Immature natural killer cell (primary cell): ENCODE measurements around the gene RARB. TPM values are rescaled to one million over a fixed set of nuclear protein-coding genes. Genes with fewer than 3 reads are reported as not detected.

ENCODE experiments used
- DNase-seq, 3 donors: peaks; one replicate each; pipeline ENCODE4 v3.0.0; 2022; ENCODE audit warnings: mixed read lengths in 1 of 3
- H3K27ac Mint-ChIP-seq, 6 donors: one replicate each; pipeline ENCODE4 v1.8.0; 2020; ENCODE audit warnings: mixed read lengths in 6 of 6, mild to moderate bottlenecking in 5 of 6, inconsistent platforms in 4 of 6, moderate library complexity in 3 of 6
- H3K27me3 Mint-ChIP-seq, 3 donors: one replicate each; pipeline ENCODE4 v1.8.0; 2020 to 2021; ENCODE audit warnings: low read depth in 3 of 3, mild to moderate bottlenecking in 3 of 3, mixed read lengths in 3 of 3, moderate library complexity in 3 of 3, inconsistent platforms in 1 of 3
- H3K36me3 Mint-ChIP-seq, 3 donors: one replicate each; pipeline ENCODE4 v1.8.0; 2020; ENCODE audit warnings: mixed read lengths in 3 of 3, inconsistent platforms in 2 of 3, mild to moderate bottlenecking in 2 of 3
- H3K4me1 Mint-ChIP-seq, 2 donors: one replicate each; pipeline ENCODE4 v1.8.0; 2020; ENCODE audit warnings: inconsistent platforms in 2 of 2, mild to moderate bottlenecking in 2 of 2, mixed read lengths in 2 of 2, moderate library complexity in 1 of 2
- H3K4me3 Mint-ChIP-seq, 5 donors: one replicate each; pipeline ENCODE4 v1.8.0; 2020; ENCODE audit warnings: mild to moderate bottlenecking in 5 of 5, mixed read lengths in 5 of 5, inconsistent platforms in 3 of 5, moderate library complexity in 3 of 5
- H3K9me3 Mint-ChIP-seq, 6 donors: one replicate each; pipeline ENCODE4 v1.8.0; 2020; ENCODE audit warnings: mild to moderate bottlenecking in 6 of 6, mixed read lengths in 6 of 6, inconsistent platforms in 4 of 6, moderate library complexity in 3 of 6
- polyA plus RNA-seq, 3 donors: library from polyadenylated mRNA; unstranded; fragments of 300-500 nt; fragmentation: Illumina TruSeq; gene quantifications; one replicate each; pipeline ENCODE4 v1.2.3, GENCODE V29; 2021

The RARB gene
- polyA plus RNA-seq, 3 donors from 2014 or later: 0.19 to 0.61 TPM; not detected in 1

DNA sequence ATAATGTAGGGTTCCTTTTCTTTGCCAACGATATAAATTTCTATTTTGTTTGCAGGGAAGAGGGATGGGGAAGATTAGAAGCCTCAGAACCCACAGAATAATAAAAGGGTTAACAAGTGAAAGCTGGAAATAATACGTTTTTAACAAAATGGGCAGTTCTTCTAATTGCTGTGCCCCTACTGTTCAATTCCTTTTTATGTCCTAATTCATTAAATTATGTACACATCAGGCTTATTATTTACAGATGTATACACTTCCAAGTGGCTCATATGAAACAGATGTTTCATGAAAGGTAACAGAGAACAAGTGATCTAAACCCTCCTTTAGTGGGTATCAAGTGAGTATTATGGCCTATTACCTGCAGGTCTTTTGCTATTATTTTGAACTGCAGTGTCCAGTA is 16.2 kb downstream of the RARB start:
- DNase-seq: no peak
- H3K27ac Mint-ChIP-seq: no peak overlapping the region
- H3K9me3 Mint-ChIP-seq: no peaks in the 10 kb centered on the region
- no peak overlapping the region for H3K4me3 Mint-ChIP-seq
- H3K4me1 Mint-ChIP-seq: no peaks in the 10 kb centered on the region
- H3K36me3 Mint-ChIP-seq: no peaks in the 10 kb centered on the region
- H3K27me3 Mint-ChIP-seq: peaks cover 0 to 2% (median 0%) of the 10 kb centered on the region in 3 donors

- Mint-ChIP-seq H3K9me3 (no peaks in the 10 kb centered on the region), H3K27ac (no peak overlapping the region), H3K4me1 (no peaks in the 10 kb centered on the region), H3K4me3 (no peak overlapping the region), H3K36me3 (no peaks in the 10 kb centered on the region), H3K27me3 (peaks cover 0 to 4% (median 1%) of the 10 kb centered on the region in 3 donors)
- DNase-seq: no peak
These were observed 17.7 kb downstream of the RARB start for GRCh38 chr3:25445731-25446130.

- H3K36me3 Mint-ChIP-seq: no peaks in the 10 kb centered on the region
- no peak overlapping the region for H3K27ac Mint-ChIP-seq
- H3K9me3 Mint-ChIP-seq: no peaks in the 10 kb centered on the region
- no peaks in the 10 kb centered on the region for H3K4me1 Mint-ChIP-seq
- peaks cover 0 to 4% (median 1%) of the 10 kb centered on the region in 3 donors for H3K27me3 Mint-ChIP-seq
- no peak overlapping the region for H3K4me3 Mint-ChIP-seq
- no peak for DNase-seq
These were observed 19.2 kb downstream of the RARB start for GRCh38 chr3:25447285-25447684.

DNA sequence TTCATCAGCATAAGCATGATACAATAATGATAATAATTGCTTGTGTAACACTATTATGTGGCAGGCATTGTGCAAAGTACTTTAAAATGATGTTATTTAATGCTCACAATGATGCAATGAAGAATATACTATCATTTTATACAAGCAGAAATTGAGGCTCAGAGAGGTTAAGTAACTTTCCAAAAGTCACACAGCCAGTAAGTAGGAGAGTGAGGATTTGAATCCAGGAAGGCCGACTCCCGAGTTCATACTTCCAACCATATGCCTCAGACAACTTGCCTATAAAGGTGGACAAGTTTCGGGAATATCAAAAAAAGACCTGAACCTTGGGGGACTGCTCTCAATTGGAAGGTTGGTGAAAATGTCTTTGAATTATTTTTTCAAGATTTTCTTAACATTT is 19.9 kb downstream of the RARB start:
- Mint-ChIP-seq H3K27ac (no peak overlapping the region), H3K4me1 (no peaks in the 10 kb centered on the region), H3K4me3 (no peak overlapping the region), H3K27me3 (peaks cover 0 to 4% (median 1%) of the 10 kb centered on the region in 3 donors), H3K36me3 (no peaks in the 10 kb centered on the region), H3K9me3 (no peaks in the 10 kb centered on the region)
- DNase-seq: no peak

DNA sequence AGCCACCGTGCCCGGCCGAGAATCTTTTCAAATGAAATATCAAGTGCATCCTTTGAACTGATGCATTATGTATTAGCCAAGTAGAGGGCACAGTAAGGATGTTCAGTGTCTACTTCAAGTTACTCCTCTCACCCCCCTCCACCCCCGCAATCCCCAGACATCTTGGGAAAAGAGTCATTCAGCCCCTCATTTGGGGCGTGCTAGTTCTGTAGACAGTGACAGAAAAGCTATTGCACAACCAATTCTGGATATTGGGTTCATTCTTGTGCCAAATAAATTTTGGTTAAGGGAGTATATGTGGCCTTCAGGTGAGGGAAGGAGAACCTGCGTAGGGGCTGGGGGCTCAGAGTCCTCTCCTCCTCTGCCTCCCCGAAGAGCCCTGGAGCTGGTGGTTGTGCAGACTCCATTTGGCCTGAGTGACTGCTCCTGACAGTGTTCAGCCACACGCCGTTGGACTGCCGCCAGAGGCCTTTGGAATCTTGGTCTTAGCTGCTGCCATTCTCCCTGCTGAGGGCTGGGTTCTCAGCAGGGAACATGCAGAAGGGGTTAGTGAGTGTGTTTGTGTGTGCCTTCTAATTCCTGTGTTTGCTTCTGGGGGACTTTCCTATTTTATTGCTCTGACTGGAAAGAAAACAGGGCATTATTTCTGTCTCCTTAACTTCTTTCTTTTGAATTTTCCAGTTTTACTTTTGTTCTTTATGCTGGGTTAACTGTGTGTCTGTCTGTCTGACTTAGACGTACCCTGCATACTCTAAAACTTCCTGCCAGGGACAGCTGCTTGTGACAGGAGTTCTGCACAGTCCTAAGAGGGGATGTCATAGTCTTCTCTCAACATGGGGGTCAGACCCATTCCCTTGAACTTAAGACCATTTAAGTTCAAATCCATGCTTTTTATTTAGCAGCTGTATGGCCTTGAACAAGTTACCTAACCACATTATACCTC is 21.0 kb downstream of the RARB start:
- no peaks in the 10 kb centered on the region for H3K9me3 Mint-ChIP-seq
- H3K4me3 Mint-ChIP-seq: no peak overlapping the region
- H3K4me1 Mint-ChIP-seq: no peaks in the 10 kb centered on the region
- H3K36me3 Mint-ChIP-seq: peaks cover 0 to 4% (median 0%) of the 10 kb centered on the region in 3 donors
- no peak for DNase-seq
- peak overlapping the region in 1 of 6 donors; percentile 14 for H3K27ac Mint-ChIP-seq
- H3K27me3 Mint-ChIP-seq: peaks cover 0 to 4% (median 1%) of the 10 kb centered on the region in 3 donors

GRCh38 chr3:25449857-25450256 is 21.8 kb downstream of the RARB start:
- no peak overlapping the region for H3K4me3 Mint-ChIP-seq
- no peak overlapping the region for H3K27ac Mint-ChIP-seq
- H3K27me3 Mint-ChIP-seq: peaks cover 0 to 4% (median 1%) of the 10 kb centered on the region in 3 donors
- no peaks in the 10 kb centered on the region for H3K4me1 Mint-ChIP-seq
- no peaks in the 10 kb centered on the region for H3K9me3 Mint-ChIP-seq
- DNase-seq: no peak
- H3K36me3 Mint-ChIP-seq: peaks cover 0 to 4% (median 0%) of the 10 kb centered on the region in 3 donors

GRCh38 chr3:25452192-25452591 is 24.1 kb downstream of the RARB start:
- Mint-ChIP-seq H3K4me1 (no peaks in the 10 kb centered on the region), H3K4me3 (no peak overlapping the region)

DNA sequence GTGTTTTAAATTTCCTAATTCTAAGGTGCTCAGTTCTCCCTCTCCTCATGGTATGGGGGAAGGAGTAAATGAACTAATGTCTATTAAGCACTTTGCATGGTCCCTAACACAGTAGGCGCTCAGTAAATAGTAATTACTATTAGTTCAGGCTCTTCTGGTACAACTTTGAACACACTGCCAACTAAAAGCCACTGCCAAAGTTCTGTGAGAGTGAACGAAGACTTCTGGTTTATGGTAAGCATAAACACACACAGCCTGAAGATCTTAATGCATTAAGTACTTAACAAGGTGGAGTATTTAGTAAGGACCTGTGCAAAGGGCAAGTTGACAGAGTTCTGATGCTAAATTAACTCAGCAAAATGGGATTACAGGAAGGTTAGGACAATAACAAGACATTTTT is 24.7 kb downstream of the RARB start:
- H3K36me3 Mint-ChIP-seq: peaks cover 0 to 4% (median 0%) of the 10 kb centered on the region in 3 donors
- H3K9me3 Mint-ChIP-seq: no peaks in the 10 kb centered on the region
- H3K4me1 Mint-ChIP-seq: no peaks in the 10 kb centered on the region
- no peak overlapping the region for H3K4me3 Mint-ChIP-seq
- no peak for DNase-seq
- H3K27ac Mint-ChIP-seq: no peak overlapping the region
- H3K27me3 Mint-ChIP-seq: peaks cover 0 to 4% (median 1%) of the 10 kb centered on the region in 3 donors

More at GRCh38 chr3:25452192-25452591, 24.1 kb downstream of the RARB start:
- no peaks in the 10 kb centered on the region for H3K9me3 Mint-ChIP-seq
- no peak for DNase-seq
- H3K27me3 Mint-ChIP-seq: peaks cover 0 to 4% (median 1%) of the 10 kb centered on the region in 3 donors
- H3K36me3 Mint-ChIP-seq: peaks cover 0 to 4% (median 0%) of the 10 kb centered on the region in 3 donors
- no peak overlapping the region for H3K27ac Mint-ChIP-seq

DNA sequence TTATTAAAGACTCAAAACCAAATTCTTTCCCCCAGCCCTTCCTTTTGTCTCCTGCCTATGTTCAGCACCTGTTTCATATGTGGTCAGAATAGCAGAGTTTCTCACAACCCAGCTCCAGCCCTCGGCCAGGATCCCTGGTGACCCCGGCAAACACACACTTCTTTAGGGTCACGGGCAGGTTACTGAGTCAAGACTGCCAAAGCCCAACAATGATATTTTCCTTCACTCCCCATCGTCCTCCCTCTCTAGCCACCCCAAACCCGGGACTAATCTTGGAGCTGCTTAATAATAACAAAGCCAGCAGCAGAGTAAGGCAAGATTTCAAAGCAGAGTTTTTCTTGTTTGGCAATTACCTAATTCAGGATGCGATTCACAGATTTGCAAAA is 25.5 kb downstream of the RARB start:
- H3K27me3 Mint-ChIP-seq: peaks cover 0 to 4% (median 1%) of the 10 kb centered on the region in 3 donors
- peaks cover 0 to 2% of the 10 kb centered on the region in 2 donors for H3K4me1 Mint-ChIP-seq
- no peak for DNase-seq
- no peaks in the 10 kb centered on the region for H3K9me3 Mint-ChIP-seq
- H3K27ac Mint-ChIP-seq: no peak overlapping the region
- peaks cover 0 to 4% (median 0%) of the 10 kb centered on the region in 3 donors for H3K36me3 Mint-ChIP-seq
- H3K4me3 Mint-ChIP-seq: no peak overlapping the region

GRCh38 chr3:25454005-25454927 is 26.2 kb downstream of the RARB start:
- Mint-ChIP-seq H3K27me3 (peaks cover 0 to 1% (median 1%) of the 10 kb centered on the region in 3 donors), H3K4me1 (peaks cover 3 to 8% of the 10 kb centered on the region in 2 donors), H3K27ac (no peak overlapping the region)

DNA sequence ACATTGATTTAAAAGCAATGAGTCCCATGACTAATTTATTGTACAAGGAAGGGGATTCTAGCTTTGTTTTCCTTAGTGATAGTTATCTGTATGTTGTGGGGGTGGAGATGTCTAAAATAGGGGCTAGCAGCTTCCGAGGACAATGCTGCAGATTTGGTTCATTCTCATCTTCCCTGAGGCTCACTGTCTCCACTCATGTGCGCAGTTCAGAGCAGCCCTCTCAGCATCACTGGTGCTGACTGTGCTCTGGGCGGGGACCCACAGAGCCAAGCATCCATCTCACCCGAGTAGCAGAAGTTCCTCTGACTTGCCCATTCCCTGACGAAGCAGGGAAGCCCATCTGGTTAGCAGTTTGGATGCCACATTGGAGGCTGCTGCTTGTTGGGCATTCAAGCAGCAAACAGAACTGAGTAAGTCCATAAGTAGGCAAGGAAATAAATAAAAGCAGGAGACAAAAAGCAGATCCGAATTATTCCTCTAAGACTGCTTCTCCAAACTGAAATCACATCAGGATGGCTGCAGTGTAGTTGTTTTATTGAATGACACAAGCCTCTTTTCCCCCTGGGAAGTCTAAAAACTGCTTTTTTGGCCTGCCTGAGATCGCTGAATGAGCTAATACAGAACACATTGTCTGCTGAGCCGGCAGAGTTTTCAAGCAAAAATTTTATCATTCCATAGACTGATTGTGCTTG is 27.5 kb downstream of the RARB start:
- Mint-ChIP-seq H3K4me1 (peaks cover 14 to 20% of the 10 kb centered on the region in 2 donors), H3K4me3 (no peak overlapping the region), H3K9me3 (no peaks in the 10 kb centered on the region), H3K27ac (no peak overlapping the region), H3K27me3 (no peaks in the 10 kb centered on the region), H3K36me3 (peaks cover 0 to 4% (median 0%) of the 10 kb centered on the region in 3 donors)
- DNase-seq: no peak

More at GRCh38 chr3:25454005-25454927, 26.2 kb downstream of the RARB start:
- Mint-ChIP-seq H3K36me3 (peaks cover 0 to 4% (median 0%) of the 10 kb centered on the region in 3 donors), H3K4me3 (no peak overlapping the region), H3K9me3 (no peaks in the 10 kb centered on the region)
- DNase-seq: no peak

GRCh38 chr3:25456723-25457670 is 28.9 kb downstream of the RARB start:
- Mint-ChIP-seq H3K9me3 (no peaks in the 10 kb centered on the region), H3K36me3 (peaks cover 0 to 4% (median 0%) of the 10 kb centered on the region in 3 donors), H3K4me1 (peaks cover 28 to 34% of the 10 kb centered on the region in 2 donors), H3K27ac (no peak overlapping the region), H3K27me3 (peaks cover 0 to 2% (median 2%) of the 10 kb centered on the region in 3 donors), H3K4me3 (no peak overlapping the region)
- DNase-seq: no peak
